ENCODE data around the gene MTG2.
A peak's percentile ranks its signal among the peaks of the same experiment; 100 is the strongest.

The MTG2 gene

GRCh38 chr20:62139636-62140035, 43.2 kb upstream of the MTG2 start:
- Histone ChIP-seq H3K4me1 (ENCODE audit: control insufficient read depth, insufficient read depth, low read length) (peaks cover 8% of the 10 kb centered on the region), H3K9me3 (ENCODE audit: control insufficient read depth, insufficient read depth, low read length) (no peaks in the 10 kb centered on the region), H3K4me3 (ENCODE audit: low read depth, low read length) (no peak overlapping the region), H3K27me3 (ENCODE audit: control insufficient read depth, insufficient read depth, low read length) (no peaks in the 10 kb centered on the region), H3K27ac (ENCODE audit: low read depth, low read length) (no peak overlapping the region), H3K36me3 (ENCODE audit: control insufficient read depth, insufficient read depth, low read length) (peaks cover 68% of the 10 kb centered on the region), H3K9ac (ENCODE audit: low read depth, low read length) (no peak overlapping the region)

GRCh38 chr20:62141043-62141396, 41.8 kb upstream of the MTG2 start:
- Histone ChIP-seq H3K36me3 (ENCODE audit: control insufficient read depth, insufficient read depth, low read length) (peaks cover 64% of the 10 kb centered on the region), H3K27me3 (ENCODE audit: control insufficient read depth, insufficient read depth, low read length) (no peaks in the 10 kb centered on the region), H3K4me1 (ENCODE audit: control insufficient read depth, insufficient read depth, low read length) (peaks cover 13% of the 10 kb centered on the region), H3K9me3 (ENCODE audit: control insufficient read depth, insufficient read depth, low read length) (no peaks in the 10 kb centered on the region), H3K9ac (ENCODE audit: low read depth, low read length) (no peak overlapping the region), H3K27ac (ENCODE audit: low read depth, low read length) (no peak overlapping the region), H3K4me3 (ENCODE audit: low read depth, low read length) (no peak overlapping the region)

- Histone ChIP-seq H3K4me3 (ENCODE audit: low read depth, low read length) (peak overlapping the region; percentile 84), H3K4me1 (ENCODE audit: control insufficient read depth, insufficient read depth, low read length) (peaks cover 13% of the 10 kb centered on the region), H3K27me3 (ENCODE audit: control insufficient read depth, insufficient read depth, low read length) (no peaks in the 10 kb centered on the region), H3K9ac (ENCODE audit: low read depth, low read length) (peak overlapping the region; percentile 83), H3K36me3 (ENCODE audit: control insufficient read depth, insufficient read depth, low read length) (peaks cover 61% of the 10 kb centered on the region), H3K27ac (ENCODE audit: low read depth, low read length) (peak overlapping the region; percentile 69), H3K9me3 (ENCODE audit: control insufficient read depth, insufficient read depth, low read length) (no peaks in the 10 kb centered on the region)
Measured at GRCh38 chr20:62141397-62142251, 41.2 kb upstream of the MTG2 start.

GRCh38 chr20:62142252-62143080, 40.4 kb upstream of the MTG2 start:
- no peaks in the 10 kb centered on the region for H3K27me3 ChIP-seq (ENCODE audit: control insufficient read depth, insufficient read depth, low read length)
- peak overlapping the region; percentile 83 for H3K27ac ChIP-seq (ENCODE audit: low read depth, low read length)
- peak overlapping the region; percentile 83 for H3K9ac ChIP-seq (ENCODE audit: low read depth, low read length)
- H3K9me3 ChIP-seq (ENCODE audit: control insufficient read depth, insufficient read depth, low read length), result no peaks in the 10 kb centered on the region
- peaks cover 13% of the 10 kb centered on the region for H3K4me1 ChIP-seq (ENCODE audit: control insufficient read depth, insufficient read depth, low read length)
- peak overlapping the region; percentile 84 for H3K4me3 ChIP-seq (ENCODE audit: low read depth, low read length)
- peaks cover 54% of the 10 kb centered on the region for H3K36me3 ChIP-seq (ENCODE audit: control insufficient read depth, insufficient read depth, low read length)

GRCh38 chr20:62143081-62143956, 39.5 kb upstream of the MTG2 start, which contains the start of the genes PSMA7 and SS18L1:
Gene PSMA7, minus strand, starts transcription at chr20:62143394. Its CDS starts 91 bp downstream, at chr20:62143303.
Gene SS18L1, plus strand, starts transcription at chr20:62143769. Its CDS starts 52 bp downstream, at chr20:62143821.
- Histone ChIP-seq H3K36me3 (ENCODE audit: control insufficient read depth, insufficient read depth, low read length) (peaks cover 45% of the 10 kb centered on the region), H3K27me3 (ENCODE audit: control insufficient read depth, insufficient read depth, low read length) (no peaks in the 10 kb centered on the region), H3K27ac (ENCODE audit: low read depth, low read length) (peak within 1 kb of the TSS; percentile 83), H3K4me3 (ENCODE audit: low read depth, low read length) (peak within 1 kb of the TSS; percentile 84), H3K9ac (ENCODE audit: low read depth, low read length) (peak within 1 kb of the TSS; percentile 91), H3K4me1 (ENCODE audit: control insufficient read depth, insufficient read depth, low read length) (peaks cover 13% of the 10 kb centered on the region), H3K9me3 (ENCODE audit: control insufficient read depth, insufficient read depth, low read length) (no peaks in the 10 kb centered on the region)

GRCh38 chr20:62143957-62144825, 38.6 kb upstream of the MTG2 start:
- Histone ChIP-seq H3K36me3 (ENCODE audit: control insufficient read depth, insufficient read depth, low read length) (peaks cover 37% of the 10 kb centered on the region), H3K9me3 (ENCODE audit: control insufficient read depth, insufficient read depth, low read length) (no peaks in the 10 kb centered on the region), H3K27ac (ENCODE audit: low read depth, low read length) (peak overlapping the region; percentile 78), H3K4me1 (ENCODE audit: control insufficient read depth, insufficient read depth, low read length) (peaks cover 16% of the 10 kb centered on the region), H3K9ac (ENCODE audit: low read depth, low read length) (peak overlapping the region; percentile 61; the same call in 1 of the 2 replicates), H3K27me3 (ENCODE audit: control insufficient read depth, insufficient read depth, low read length) (no peaks in the 10 kb centered on the region), H3K4me3 (ENCODE audit: low read depth, low read length) (peak overlapping the region; percentile 84)

GRCh38 chr20:62145688-62146018, 37.2 kb upstream of the MTG2 start:
- H3K27ac ChIP-seq (ENCODE audit: low read depth, low read length), result no peak overlapping the region
- H3K9me3 ChIP-seq (ENCODE audit: control insufficient read depth, insufficient read depth, low read length), result no peaks in the 10 kb centered on the region
- H3K27me3 ChIP-seq (ENCODE audit: control insufficient read depth, insufficient read depth, low read length), result no peaks in the 10 kb centered on the region
- H3K4me1 ChIP-seq (ENCODE audit: control insufficient read depth, insufficient read depth, low read length), result peaks cover 25% of the 10 kb centered on the region
- H3K4me3 ChIP-seq (ENCODE audit: low read depth, low read length), result no peak overlapping the region
- no peak overlapping the region for H3K9ac ChIP-seq (ENCODE audit: low read depth, low read length)
- H3K36me3 ChIP-seq (ENCODE audit: control insufficient read depth, insufficient read depth, low read length), result peaks cover 22% of the 10 kb centered on the region

- Histone ChIP-seq H3K27me3 (ENCODE audit: control insufficient read depth, insufficient read depth, low read length) (no peaks in the 10 kb centered on the region), H3K4me3 (ENCODE audit: low read depth, low read length) (no peak overlapping the region), H3K36me3 (ENCODE audit: control insufficient read depth, insufficient read depth, low read length) (peaks cover 18% of the 10 kb centered on the region; the same call in 1 of the 2 replicates), H3K9ac (ENCODE audit: low read depth, low read length) (no peak overlapping the region), H3K9me3 (ENCODE audit: control insufficient read depth, insufficient read depth, low read length) (no peaks in the 10 kb centered on the region), H3K27ac (ENCODE audit: low read depth, low read length) (no peak overlapping the region), H3K4me1 (ENCODE audit: control insufficient read depth, insufficient read depth, low read length) (peaks cover 25% of the 10 kb centered on the region)
Measured at GRCh38 chr20:62146019-62146755, 36.6 kb upstream of the MTG2 start.

- Histone ChIP-seq H3K27ac (ENCODE audit: low read depth, low read length) (no peak overlapping the region), H3K9ac (ENCODE audit: low read depth, low read length) (no peak overlapping the region)
Measured at GRCh38 chr20:62147125-62147524, 35.7 kb upstream of the MTG2 start.

More at GRCh38 chr20:62147125-62147524, 35.7 kb upstream of the MTG2 start:
- Histone ChIP-seq H3K36me3 (ENCODE audit: control insufficient read depth, insufficient read depth, low read length) (peaks cover 14% of the 10 kb centered on the region; the same call in 1 of the 2 replicates), H3K4me1 (ENCODE audit: control insufficient read depth, insufficient read depth, low read length) (peaks cover 18% of the 10 kb centered on the region), H3K4me3 (ENCODE audit: low read depth, low read length) (no peak overlapping the region), H3K27me3 (ENCODE audit: control insufficient read depth, insufficient read depth, low read length) (no peaks in the 10 kb centered on the region), H3K9me3 (ENCODE audit: control insufficient read depth, insufficient read depth, low read length) (no peaks in the 10 kb centered on the region)

All from HUES48 (cell line).